Measurements from ENCODE around the gene SREBF1. TPM values are rescaled to one million over a fixed set of nuclear protein-coding genes. Genes with fewer than 3 reads are reported as not detected.

The SREBF1 gene
- total RNA-seq, 4 donors from 2014 or later = 115 to 253 (median 191) TPM

DNA sequence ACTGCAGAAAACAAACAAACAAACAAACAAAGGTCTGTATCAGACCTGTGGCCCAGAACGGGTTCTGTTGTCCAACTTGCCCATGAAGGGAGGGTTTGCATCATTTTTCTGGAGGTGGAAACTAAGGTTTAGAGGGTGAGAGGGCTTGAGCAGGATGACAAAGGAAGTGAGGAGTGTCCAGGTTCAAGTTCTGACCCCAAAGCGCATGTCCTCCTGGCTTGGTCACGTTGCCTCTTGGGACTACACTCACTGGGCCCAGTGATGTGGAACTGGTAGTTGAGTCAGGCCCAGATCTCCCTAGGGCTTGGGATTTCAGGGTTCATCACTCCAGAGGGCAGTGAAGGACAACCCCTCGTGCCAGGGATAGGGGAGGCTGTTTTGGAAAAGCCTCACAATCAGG is 1.8 kb downstream of the SREBF1 start:
- no peak for TF ChIP-seq EP300 (IDR thresholded peaks at IDR 0.05)
- TF ChIP-seq, protein P1, sequence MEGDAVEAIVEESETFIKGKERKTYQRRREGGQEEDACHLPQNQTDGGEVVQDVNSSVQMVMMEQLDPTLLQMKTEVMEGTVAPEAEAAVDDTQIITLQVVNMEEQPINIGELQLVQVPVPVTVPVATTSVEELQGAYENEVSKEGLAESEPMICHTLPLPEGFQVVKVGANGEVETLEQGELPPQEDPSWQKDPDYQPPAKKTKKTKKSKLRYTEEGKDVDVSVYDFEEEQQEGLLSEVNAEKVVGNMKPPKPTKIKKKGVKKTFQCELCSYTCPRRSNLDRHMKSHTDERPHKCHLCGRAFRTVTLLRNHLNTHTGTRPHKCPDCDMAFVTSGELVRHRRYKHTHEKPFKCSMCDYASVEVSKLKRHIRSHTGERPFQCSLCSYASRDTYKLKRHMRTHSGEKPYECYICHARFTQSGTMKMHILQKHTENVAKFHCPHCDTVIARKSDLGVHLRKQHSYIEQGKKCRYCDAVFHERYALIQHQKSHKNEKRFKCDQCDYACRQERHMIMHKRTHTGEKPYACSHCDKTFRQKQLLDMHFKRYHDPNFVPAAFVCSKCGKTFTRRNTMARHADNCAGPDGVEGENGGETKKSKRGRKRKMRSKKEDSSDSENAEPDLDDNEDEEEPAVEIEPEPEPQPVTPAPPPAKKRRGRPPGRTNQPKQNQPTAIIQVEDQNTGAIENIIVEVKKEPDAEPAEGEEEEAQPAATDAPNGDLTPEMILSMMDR (IDR thresholded peaks at IDR 0.05) = no peak
- no peak for TF ChIP-seq POLR2A (IDR thresholded peaks at IDR 0.05)
- H3K27me3 ChIP-seq = no peaks in the 10 kb centered on the region
- H3K4me3 ChIP-seq = peak overlapping the region in 1 of 4 donors; percentile 96
- H3K4me1 ChIP-seq = peaks cover 0 to 90% (median 65%) of the 10 kb centered on the region in 4 donors
- H3K27ac ChIP-seq = peak overlapping the region in 3 of 4 donors; percentile 99 to 100 (median 100)
- DNase-seq (ENCODE audit: low spot score in 2 of 2) = no peak
- 65 to 66% methylated on average over 4 of the region's 4 CpGs for WGBS, 2 donors
- peaks cover 0 to 5% (median 0%) of the 10 kb centered on the region in 3 donors for H3K36me3 ChIP-seq
- no peaks in the 10 kb centered on the region for H3K9me3 ChIP-seq

DNA sequence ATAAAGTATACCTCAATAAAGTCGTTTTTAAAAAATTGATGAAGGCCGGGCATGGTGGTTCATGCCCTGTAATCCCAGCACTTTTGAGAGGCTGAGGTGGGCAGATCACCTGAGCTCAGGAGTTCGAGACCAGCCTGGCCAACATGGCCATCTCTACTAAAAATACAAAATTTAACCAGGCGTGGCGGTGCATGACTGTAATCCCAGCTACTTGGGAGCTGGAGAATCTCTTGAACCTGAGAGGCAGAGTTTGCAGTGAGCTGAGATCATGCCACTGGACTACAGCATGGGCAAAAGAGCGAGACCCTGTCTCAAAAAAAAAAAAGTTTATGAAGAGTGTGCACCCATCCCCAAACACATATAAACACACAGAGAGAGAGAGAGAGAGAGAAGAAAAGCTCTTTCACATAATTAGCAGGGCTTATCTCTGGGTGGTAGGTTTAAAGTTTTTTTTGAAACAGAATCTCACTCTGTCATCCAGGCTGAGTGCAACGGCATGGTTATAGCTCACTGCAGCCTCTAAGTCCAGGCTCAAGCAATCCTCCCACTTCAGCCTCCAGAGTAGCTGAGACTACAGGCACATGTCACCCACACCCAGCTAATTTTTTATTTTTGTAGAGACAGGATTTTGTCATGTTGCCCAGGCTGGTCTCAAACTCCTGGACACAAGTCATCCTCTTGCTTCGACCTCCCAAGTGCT is 3.0 kb downstream of the SREBF1 start:
- no peaks in the 10 kb centered on the region for H3K27me3 ChIP-seq
- no peak for DNase-seq (ENCODE audit: low spot score in 2 of 2)
- no peaks in the 10 kb centered on the region for H3K9me3 ChIP-seq
- H3K4me3 ChIP-seq = no peak overlapping the region
- 80 to 83% methylated on average over 8 of the region's 8 CpGs for WGBS, 2 donors
- H3K36me3 ChIP-seq = peaks cover 0 to 5% (median 0%) of the 10 kb centered on the region in 3 donors
- peaks cover 0 to 87% (median 55%) of the 10 kb centered on the region in 4 donors for H3K4me1 ChIP-seq
- TF ChIP-seq, protein P1 (IDR thresholded peaks at IDR 0.05) = no peak
- TF ChIP-seq POLR2A (IDR thresholded peaks at IDR 0.05) (no peak), EP300 (IDR thresholded peaks at IDR 0.05) (no peak)
- peak overlapping the region in 2 of 4 donors; percentile 99 to 100 for H3K27ac ChIP-seq

DNA sequence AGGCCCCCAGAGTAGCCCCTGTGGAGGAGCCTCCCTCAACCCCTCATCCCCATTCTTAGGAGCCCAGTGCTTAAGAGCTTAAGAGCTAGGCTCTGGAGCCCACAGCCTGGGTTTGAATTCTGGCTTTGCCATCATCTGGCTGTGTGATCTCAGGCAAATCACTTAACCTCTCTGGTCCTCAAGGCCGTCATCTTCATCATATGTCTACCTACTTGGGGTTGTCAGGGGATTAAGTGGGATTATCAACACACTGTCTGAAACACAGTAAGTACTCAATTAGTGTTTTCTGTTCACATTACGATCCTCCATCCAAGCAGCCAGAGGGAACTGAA is 4.8 kb downstream of the SREBF1 start:
- 84% methylated on average over 2 of the region's 2 CpGs for WGBS, 2 donors
- Histone ChIP-seq H3K4me1 (peaks cover 0 to 86% (median 36%) of the 10 kb centered on the region in 4 donors), H3K27ac (peak overlapping the region in 2 of 4 donors; percentile 16 to 52)

DNA sequence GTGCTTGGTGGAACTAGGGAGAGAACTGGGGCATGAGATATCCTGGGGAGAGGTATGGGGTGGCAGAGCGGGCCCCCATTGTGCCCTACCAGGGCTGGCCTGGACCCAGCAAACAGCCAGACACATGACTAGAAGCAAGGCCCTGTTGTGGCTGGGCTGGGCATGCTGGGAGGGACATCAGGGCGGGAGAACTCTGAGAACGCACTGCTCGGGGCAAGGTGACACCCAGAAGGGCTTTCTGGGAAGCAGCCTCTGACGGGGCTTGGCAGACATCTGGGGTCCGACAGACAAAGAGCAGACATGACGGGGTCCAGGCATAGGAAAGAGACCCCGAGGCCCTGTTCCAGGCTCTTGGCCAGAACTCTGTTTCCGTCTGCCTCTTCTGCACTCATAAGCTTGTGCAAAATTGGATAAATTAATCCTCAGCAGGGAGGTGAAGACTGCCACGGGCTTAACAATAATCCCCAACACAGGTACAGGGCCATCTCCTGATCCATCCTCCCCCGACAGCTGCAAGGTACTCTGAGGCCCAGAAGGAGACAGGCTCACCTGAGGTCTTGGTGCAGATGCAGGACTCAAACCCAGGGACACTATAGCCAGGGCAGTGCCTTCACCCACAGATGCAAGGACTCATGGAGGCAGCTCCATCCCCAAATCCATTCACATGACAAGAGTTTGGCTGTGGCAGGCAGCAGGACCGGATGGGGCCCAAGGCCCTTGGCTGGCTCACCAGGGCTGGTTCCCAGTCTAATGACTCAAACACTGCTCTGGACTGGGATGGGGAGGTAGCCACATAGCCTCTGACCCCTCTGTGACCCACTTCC is 5.4 kb downstream of the SREBF1 start:
- H3K27ac ChIP-seq = peak overlapping the region in 3 of 4 donors; percentile 16 to 55 (median 17)
- peaks cover 0 to 13% (median 0%) of the 10 kb centered on the region in 3 donors for H3K36me3 ChIP-seq
- TF ChIP-seq, protein P1 (IDR thresholded peaks at IDR 0.05) = no peak
- no peak for TF ChIP-seq EP300 (IDR thresholded peaks at IDR 0.05)
- no peak for TF ChIP-seq POLR2A (IDR thresholded peaks at IDR 0.05)
- no peak overlapping the region for H3K4me3 ChIP-seq
- no peaks in the 10 kb centered on the region for H3K27me3 ChIP-seq
- DNase-seq (ENCODE audit: low spot score in 2 of 2) = no peak
- H3K4me1 ChIP-seq = peaks cover 0 to 88% (median 34%) of the 10 kb centered on the region in 4 donors
- no peaks in the 10 kb centered on the region for H3K9me3 ChIP-seq
- WGBS, 2 donors = 34 to 47% methylated on average over 11 of the region's 12 CpGs

More for the DNA sequence above, 4.8 kb downstream of the SREBF1 start:
- TF ChIP-seq POLR2A (IDR thresholded peaks at IDR 0.05) (no peak), EP300 (IDR thresholded peaks at IDR 0.05) (no peak)
- TF ChIP-seq, protein P1 (IDR thresholded peaks at IDR 0.05) = no peak
- Histone ChIP-seq H3K27me3 (no peaks in the 10 kb centered on the region), H3K36me3 (peaks cover 0 to 13% (median 0%) of the 10 kb centered on the region in 3 donors), H3K4me3 (no peak overlapping the region), H3K9me3 (no peaks in the 10 kb centered on the region)
- no peak for DNase-seq (ENCODE audit: low spot score in 2 of 2)

All from tibial nerve (tissue), 4 donors.